Right forelimb (tissue), 1 donor: Measurements from ENCODE around the gene SOS1.

Experiments
- DNase-seq: peaks from one replicate; pipeline ENCODE4 v3.0.0-alpha.2; 2018

SOS1 gene

DNA sequence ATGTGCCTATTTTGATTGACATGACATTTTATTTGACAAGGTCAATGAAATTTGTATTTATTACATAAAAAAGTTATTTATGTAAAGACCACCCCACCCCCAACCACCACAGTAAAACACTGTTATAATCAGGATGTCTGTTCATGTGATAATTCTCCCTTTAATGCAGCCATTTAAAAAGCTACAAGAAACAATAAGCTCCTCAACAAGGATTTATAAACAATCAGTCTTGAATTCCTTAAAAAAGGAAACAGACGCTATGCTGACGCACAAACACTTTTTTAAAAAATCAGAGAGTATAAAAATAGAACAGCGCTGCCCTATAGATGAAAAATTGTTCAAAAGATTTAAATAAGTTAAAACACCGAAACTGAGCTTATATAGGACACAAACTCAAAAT lies 102.2 kb downstream of the SOS1 start:
- DNase-seq: no peak

DNA sequence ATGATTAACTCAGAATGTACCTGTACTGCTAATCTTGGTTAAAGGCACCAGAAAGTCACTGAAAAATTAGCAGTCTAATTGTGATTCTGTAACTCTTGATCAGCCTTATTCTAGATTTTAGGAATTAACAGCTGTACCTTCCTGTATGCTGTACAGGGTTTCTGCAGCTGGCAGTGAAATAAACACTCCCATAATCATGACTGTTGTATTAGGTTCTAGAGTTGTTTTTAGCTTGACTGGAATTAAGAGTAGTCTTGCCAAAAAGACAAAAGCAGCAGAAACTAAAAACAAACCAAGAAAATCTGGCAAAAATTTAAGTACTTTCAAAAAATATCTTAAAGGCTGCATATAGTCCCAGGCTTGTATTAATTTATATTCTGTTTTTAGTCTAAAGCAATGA lies 103.5 kb downstream of the SOS1 start:
- DNase-seq: no peak

DNA sequence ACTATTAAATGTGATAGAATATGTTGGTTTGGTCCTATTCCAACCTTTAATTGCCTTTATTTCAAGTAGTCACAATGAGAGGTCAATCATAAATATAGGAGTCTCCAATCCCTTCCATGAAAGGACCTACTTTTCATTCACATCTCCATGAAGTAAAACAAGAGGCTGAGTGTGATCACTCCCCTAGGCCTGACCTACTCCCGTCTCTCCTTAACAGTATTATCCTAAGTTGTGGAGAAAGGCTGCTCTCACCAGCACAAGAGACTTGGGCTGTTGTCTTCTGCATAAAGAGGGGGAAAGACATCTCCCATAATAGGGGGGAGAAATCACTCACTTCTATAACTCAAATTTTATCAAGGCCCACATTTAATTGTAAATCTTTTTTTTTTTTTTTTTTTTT lies 105.4 kb downstream of the SOS1 start:
- no peak for DNase-seq

DNA sequence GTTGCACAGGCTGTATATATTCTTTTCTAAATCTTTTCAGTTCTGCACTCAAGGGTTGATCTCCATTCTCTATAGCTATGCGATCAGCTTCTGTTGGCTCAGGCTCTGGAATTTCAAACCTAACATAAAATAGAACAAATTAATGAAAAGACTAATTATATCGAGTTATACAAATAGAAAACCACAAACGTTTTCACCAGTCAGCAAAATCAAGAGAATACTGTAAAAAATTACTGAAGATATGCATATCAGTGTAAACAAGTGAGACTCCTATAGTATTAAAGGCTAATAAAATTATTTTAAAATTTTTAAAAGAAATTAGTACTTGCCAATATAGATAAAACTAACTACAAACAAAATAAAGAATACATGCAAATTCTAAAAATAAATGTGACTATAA lies 107.0 kb downstream of the SOS1 start:
- no peak for DNase-seq

DNA sequence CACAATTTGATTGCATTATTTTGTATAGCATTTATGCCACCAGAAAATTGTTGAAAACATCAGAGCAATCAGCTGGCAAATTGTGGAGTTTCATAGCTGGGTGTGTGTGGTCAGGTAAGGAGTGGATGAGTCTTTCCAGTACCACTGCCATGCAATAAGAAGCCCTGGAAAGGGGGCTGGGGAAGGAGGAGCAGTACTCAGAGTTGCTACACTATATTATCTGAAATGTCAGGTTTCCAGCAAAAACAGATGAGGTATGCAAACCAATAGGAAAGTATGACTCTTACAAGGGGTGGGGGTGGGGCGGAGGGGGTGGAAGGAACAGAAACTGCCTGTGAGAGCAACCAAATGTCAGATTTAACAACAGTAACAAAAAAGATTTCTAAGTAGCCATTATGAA lies 112.2 kb downstream of the SOS1 start:
- DNase-seq: no peak

DNA sequence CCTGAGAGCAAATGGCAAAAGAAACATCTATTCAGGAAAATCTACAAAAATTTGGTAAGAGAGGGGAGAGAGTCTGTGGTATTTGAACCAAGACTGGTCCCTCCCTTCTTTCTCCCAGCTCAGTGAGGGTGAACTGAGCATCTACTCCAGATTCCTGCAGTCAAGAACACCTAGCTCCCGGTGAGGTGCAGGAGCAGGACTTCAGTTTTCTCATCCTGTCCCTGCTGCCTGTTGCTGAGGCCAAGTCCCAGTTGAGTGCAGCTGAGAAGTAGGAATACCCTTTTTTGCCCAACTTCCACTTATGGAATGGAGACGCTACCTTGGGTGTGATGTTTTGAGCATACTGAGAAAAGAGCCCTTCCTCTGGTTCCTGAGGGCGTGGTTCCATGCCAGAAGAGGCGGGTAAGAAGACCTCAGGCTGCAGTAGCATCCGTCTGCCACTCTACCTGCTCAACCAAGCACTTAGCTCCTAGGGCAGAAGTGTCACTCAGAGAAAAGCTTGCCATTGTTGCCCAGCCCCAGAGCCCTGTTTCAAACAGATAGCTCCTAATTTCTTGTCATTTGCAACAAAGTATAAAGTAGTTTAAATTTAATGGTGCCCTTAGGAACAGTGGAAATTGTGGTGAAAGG lies 112.9 kb downstream of the SOS1 start:
- DNase-seq: no peak

DNA sequence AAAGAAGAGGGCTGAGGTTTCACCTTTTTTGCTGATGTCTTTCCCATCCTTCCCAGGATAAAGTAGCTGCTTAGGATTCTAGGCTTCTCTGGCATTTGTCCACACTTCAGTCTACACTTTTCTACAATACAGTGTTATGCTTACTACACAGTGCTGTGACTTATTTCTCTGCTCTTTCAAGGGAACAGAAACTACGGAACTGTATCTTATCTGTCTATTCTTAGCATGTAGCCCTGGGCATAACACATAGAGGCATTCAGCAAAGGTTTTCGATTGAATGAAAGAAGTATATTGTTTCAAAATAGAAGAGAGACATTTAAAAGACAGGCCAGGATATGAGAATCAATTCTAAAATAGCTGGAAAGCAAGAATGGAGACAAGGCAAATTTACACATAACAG lies 120.3 kb downstream of the SOS1 start:
- no peak for DNase-seq

DNA sequence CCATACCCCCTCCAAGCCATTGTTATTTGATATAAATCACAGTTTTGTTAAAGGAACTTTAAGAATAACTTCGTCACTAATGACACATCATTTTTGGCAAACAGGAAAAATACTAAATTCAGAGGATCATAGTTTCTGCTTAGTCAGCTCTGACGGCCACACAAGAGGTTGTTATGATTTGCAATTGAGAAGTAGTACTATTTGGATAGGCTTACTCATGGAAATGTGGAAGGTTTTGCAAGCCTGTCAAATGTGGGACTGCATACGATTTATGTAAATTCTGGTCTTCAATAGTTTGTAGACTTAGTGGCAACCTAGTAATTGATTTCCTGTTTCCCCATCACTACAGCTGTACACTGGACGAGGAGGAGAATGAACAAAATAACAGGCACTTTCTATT lies 123.1 kb downstream of the SOS1 start:
- DNase-seq: no peak

DNA sequence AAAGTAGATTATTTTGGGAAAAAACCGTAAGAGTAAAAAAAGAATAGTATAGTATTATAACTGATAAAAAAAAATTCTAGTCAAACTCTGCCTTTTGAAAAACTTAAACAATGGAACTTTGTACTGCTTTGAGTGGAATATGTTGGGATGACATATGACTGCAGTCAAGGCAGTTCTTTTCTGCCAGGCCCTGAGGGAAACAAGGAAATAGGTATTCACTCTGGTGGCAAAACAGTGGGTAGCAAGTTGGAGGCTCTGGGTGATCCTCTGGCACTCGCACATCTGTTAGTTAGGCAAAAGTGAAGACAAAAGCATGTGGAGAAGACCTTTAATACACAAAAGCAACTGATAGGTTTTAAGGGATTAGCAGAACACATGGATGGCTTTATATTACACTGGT lies 129.0 kb downstream of the SOS1 start:
- DNase-seq: no peak

DNA sequence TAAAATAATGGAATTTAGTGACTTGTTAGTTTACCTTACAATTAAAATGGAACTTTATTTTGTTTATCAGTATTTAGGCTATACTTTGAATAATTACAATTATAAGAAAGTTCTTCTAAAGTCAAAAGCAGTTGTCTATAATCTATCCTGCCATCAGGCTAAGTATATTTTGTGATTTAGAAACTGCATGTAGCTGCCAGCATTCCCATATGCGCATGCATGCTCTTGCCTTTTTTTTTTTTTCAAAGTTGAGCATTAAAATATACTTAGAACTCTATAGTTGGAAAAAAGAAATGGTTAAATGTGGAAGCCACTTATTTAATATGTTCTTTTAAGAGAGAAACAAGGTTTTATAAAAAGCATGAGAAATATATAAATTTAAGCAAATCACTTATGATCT lies 132.1 kb downstream of the SOS1 start:
- no peak for DNase-seq

DNA sequence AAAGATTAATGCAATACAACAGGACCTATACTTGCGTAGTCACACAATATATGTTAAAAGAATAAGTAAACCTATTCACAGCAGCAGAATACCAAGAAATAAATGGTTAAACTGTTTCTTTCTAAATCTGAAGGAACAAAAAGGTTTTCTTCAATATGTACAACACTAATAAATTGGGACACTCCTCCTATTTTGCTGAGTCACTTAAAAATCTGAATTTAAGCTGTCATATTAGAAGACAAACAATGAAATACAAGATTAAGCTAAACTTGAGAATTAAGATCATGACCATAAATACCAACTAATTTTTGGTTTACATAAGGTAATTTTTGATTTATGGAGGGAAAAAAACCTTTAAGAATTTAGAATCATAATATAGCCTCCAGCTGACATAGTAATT lies 138.4 kb downstream of the SOS1 start:
- DNase-seq: no peak

DNA sequence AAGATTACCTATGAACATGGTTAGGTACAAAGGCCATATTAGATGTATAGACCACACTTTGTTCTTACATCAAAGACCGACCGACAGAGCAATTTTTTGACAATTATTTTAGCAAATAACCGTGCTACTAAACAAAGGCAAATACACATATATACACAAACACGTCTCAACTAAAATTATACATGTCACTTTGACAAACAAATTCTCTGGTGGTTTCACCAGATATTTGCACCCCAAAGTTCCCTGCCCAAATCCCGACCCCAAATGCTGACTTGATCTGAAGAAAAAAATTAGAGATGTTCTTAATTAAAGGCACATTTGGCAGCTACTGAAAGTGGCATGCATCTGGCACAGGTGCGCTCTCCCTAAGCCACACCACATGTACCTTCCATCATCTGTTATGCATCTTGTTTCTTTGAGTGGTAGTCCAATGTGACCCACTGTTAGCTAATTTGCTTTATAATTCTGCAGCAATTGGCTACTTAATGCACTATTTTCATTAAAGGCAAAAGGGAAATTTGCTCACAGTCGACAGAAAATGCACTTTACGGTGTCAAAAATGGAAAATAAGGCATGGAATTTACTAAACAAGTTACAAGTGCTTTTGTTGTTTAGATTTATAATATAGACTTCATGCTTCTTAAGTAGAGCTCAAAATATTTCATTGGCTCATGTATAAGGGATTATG lies 139.0 kb downstream of the SOS1 start:
- DNase-seq: no peak

DNA sequence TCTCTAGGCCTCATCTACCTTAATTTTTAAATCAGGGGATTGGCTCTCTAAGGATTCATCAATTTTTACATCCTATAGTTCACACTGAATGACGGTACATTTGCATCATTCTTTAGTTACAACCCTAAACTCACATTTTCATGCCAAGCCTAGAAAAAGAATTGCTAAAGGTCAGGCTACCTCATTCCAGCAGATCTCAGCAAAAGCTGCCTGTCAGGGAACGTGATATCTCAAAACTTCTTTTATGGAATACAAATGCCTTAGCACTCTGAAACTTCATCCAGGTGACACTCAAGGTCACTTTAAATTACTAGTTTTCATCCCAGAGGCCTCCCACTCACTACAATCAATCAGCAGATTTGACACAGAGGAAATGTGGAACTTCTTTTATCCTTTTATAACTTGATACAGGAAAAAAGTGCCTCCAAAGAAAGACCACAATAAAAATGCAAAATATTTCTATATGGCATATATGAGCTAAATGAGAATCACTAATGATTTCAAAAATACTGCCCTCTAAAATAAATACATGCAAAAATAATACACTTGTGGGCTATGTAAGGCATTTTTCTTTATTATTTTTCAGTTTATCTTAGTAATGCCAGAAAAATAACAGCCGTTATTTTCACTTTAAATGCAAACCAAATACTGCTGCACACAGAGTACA lies 139.7 kb downstream of the SOS1 start:
- DNase-seq: no peak

DNA sequence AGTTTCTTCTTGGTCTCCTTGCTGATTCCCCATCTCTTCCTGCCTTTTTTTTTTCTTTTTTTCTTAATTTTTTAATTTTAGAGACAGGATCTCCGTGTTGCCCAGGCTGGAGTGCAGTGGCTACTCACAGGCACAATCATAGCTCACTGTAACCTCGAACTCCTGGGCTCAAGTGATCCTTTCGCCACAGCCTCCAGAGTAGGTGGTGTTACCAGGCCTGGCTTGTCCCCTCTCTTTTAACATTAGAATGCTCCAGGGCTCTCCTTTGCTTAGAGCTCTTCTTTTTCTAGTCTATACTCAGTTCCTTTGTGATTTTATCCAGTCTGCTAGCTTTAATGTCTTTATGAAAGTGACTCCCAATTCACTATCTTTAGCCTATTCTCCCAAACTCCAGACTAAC lies 141.9 kb downstream of the SOS1 start:
- no peak for DNase-seq

DNA sequence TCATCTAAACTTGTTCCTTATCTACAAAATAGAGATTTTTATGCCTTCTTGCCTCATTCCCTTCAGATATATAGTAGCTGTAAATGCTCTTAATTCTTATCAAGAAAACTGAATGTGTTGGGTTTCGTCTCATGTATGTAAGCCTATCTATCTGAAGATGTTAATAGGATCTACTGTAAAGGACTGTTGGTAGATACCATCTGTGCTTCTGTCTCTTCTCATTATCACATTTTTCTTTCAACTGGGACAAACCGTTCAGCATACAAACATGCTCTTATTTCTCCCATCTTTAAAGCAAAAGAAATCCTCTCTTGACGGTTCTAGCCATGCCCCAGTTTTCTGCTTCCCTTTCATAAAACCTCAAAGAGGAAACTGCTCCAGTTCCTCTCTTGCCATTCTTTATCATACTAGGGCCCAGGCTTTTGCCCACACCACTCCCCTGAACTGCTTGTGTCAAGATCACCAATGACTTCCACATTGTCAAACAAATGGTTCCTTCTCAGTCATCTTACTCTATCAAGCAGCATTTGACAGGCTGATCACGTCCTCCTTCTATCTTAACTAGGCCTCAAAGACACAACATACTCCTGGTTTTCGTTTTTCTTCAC lies 142.5 kb downstream of the SOS1 start:
- no peak for DNase-seq

DNA sequence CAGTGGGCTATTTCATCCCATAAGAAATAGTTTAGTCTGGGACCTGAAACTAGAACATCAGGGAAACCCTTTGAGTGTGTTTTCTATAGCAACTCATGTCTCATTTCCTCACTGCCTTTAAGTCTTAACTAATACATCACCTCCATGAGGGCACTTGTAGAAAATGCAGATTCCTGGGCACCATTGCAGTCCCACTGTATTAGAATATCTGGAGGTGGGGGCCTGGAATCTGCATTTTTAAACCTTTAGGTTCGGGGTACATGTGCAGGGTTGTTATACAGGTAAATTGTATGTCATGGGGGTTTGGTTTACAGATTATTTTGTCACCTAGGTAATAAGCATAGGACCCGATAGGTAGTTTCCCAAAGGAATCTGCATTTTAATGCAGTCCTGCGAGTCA lies 143.8 kb downstream of the SOS1 start:
- no peak for DNase-seq

DNA sequence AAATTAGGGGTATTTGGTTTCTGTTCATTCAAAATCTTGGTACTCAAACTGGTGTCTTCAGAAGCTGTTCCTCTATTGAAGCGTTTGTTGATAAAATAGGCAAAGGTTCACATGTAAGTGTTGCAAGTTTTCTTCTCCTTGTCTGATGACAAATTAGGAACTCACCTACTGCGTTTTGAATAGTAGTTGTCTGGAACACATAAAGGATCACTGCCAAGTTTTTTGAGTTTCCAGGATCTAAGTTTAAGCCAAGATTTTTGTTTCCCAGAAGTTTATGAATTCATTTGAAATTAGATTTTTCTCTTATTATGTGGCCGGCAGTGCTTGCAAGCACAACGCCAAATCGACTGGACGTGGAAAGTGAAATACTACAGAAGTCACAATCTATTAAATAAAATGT lies 145.8 kb downstream of the SOS1 start:
- DNase-seq: no peak

DNA sequence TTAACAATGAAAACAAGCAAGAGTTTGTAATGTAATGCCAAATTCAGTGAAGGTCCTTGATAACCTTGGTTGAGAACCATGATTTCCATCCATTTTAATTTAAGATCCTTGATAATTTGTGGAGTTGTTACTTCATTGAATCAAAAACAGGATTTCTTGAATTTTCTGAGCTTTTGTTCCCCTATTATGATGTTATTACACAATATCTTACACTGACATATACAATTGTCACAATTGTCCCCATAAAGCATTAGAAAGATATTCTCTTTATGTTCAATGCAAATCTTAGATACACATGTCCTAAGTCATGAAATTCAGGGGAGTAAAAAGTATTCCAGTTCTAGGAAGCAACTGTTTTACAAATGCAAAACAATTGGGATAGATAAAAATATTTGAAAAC lies 147.6 kb downstream of the SOS1 start:
- DNase-seq: no peak

DNA sequence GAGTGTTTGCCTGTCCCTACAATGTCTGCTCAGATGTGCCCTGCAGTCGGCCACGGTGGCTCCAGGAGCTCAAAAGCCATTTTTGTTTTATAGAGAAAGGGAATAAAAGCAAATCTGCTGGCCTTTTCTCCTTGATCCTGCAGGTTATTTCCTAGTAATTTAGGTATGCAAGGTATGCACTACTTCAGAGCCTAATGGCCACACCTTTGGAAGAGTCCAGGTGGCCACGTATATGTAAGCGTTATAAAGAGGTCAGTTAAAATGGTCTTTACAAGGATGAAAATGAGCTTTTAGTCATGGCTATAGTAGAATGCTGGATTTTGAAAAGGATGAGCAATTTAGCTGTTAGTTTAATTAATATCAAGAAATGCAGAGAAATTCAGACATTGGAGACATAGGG lies 149.5 kb downstream of the SOS1 start:
- DNase-seq: no peak

DNA sequence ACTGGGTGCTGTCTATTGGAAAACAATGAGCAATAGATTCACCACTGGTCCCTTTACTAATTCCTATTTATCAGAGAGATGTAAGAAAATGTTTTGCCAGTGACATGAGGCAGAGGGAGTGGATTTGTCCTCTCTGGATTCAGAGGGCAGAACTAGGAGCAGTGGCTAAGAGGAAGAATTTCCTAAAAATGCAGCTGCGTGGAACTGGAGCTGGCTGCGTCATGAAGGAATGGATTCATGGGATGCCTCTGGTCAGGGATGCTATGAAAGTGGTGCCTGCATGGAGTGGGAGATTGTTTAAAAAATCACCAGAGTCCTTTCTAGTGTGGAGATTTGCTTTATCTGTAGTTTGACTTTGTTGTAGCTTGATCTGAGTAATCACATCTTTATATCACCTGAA lies 152.8 kb downstream of the SOS1 start:
- no peak for DNase-seq

DNA sequence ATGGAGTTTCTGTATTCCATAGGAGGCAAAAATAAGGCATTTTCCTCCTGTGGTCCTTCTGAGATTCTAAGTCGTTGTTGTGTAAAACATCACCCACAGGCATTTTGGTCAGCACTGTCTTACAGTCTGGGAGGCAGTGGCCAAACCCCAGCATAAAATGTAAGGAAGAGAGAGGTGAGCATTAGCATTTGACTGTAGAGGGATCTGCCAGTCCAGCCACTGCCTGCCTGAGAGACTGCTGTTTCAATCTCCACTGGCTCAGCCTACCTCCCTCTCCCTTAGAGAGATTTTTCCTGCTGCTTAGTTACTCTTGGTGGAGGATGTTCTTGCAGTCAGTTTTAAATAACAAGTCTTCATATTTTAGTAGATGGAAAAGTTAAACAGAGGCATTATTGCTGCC lies 154.2 kb downstream of the SOS1 start:
- DNase-seq: no peak

DNA sequence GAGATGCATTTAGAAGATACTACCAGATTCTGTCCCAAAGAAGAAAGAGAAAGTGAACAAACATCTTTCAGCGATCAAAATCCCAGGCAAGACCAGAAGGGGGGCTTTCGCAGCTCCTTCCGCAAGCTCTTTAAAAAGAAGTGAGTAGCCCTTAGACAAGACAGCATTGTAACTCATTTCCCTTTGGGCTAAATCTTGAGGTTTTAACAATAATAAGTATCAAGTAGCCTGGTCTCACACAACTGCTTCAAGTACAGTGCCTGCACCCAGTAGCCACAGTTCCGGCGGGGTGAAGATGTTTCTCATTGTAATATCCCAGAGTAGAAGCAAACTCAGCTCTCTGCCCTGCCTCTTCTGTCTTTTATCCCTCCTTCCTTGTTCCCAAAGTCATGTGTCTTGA lies 154.8 kb downstream of the SOS1 start:
- no peak for DNase-seq

DNA sequence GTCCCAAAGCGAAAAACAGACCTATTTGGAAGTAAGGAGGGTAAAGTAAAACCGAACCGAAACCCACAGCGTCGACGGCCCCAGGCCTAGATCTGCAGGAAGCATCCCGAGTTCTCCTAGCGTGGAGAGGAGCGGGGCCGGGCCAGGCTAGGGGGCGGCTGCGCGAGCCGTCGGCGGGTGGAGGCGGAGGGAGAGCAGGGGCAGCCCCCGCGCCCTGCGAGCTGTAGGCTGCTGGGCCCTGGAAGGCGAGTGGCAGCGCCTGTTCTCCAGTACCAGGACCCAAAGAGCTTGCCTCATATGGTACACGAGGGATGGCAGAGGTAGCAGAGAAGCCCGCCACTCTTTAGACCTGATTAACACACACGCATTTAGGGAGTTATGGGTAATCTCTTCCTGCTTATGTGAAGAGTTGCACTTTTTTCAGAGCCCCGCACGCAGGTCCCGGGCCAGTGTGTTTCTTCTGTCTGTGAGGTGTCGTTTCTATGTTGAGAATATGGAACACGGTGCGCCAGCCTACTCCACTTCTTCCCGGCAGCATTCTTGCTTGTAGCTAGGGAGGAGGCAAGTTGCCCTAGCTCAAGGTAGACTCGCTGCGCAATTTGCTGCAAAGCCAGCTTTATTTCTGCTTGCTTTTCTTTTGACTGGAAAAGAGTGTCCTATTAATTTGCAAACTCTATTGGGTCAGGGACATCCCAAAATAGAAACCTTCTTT lies 160.1 kb downstream of the SOS1 start:
- DNase-seq: no peak
